MM.1S (cell line): ENCODE data around the gene C1orf21.
A peak's percentile ranks its signal among the peaks of the same experiment; 100 is the strongest.

Experiments
- DNase-seq: peaks from one replicate; pipeline ENCODE4 v3.0.0-alpha.2; 2015
- H2AFZ ChIP-seq: fragments of 300-600 bp; sonication (generic); 2 replicates; pipeline ENCODE4 v1.6.0; 2016; ENCODE audit warnings: antibody characterized with exemption, low read length
- H3F3A ChIP-seq: fragments of 300-600 bp; sonication (generic); 2 replicates; pipeline ENCODE4 v1.6.1; 2016; ENCODE audit warnings: mild to moderate bottlenecking, antibody characterized with exemption, low read length, moderate library complexity, mixed read lengths; ENCODE audit not compliant: insufficient read depth
- H3K27ac ChIP-seq: fragments of 300-600 bp; sonication (generic); 2 replicates; pipeline ENCODE4 v1.5.1; 2016; ENCODE audit warnings: mild to moderate bottlenecking, low read length
- H3K27me3 ChIP-seq: fragments of 300-600 bp; sonication (generic); replicated peaks from 2 replicates; pipeline ENCODE4 v1.6.0; 2016; ENCODE audit warnings: low read length; ENCODE audit not compliant: insufficient read depth
- H3K36me3 ChIP-seq: fragments of 300-600 bp; sonication (generic); replicated peaks from 2 replicates; pipeline ENCODE4 v1.6.1; 2016; ENCODE audit warnings: mild to moderate bottlenecking, low read length, mixed read lengths; ENCODE audit not compliant: insufficient read depth
- H3K4me1 ChIP-seq: fragments of 300-600 bp; sonication (generic); 2 replicates; pipeline ENCODE4 v1.6.1; 2016; ENCODE audit warnings: low read length, mixed read lengths
- H3K4me2 ChIP-seq: fragments of 300-600 bp; sonication (generic); 2 replicates; pipeline ENCODE4 v1.6.0; 2016; ENCODE audit warnings: low read depth, low read length
- H3K4me3 ChIP-seq: fragments of 300-600 bp; sonication (generic); 2 replicates; pipeline ENCODE4 v1.5.1; 2016; ENCODE audit warnings: low read length, mixed read lengths
- H3K79me2 ChIP-seq: fragments of 300-600 bp; sonication (generic); 2 replicates; pipeline ENCODE4 v1.6.1; 2016; ENCODE audit warnings: mixed run types, low read length, mixed read lengths
- H3K9ac ChIP-seq: fragments of 300-600 bp; sonication (generic); 2 replicates; pipeline ENCODE4 v1.6.1; 2016; ENCODE audit warnings: low read length, mixed read lengths
- H3K9me2 ChIP-seq: fragments of 300-600 bp; sonication (generic); replicated peaks from 2 replicates; pipeline ENCODE4 v1.6.1; 2016; ENCODE audit warnings: mild to moderate bottlenecking, low read length, mixed read lengths; ENCODE audit not compliant: insufficient read depth
- H3K9me3 ChIP-seq: fragments of 300-600 bp; sonication (generic); replicated peaks from 2 replicates; pipeline ENCODE4 v1.6.1; 2016; ENCODE audit warnings: mild to moderate bottlenecking, low read length, mixed read lengths; ENCODE audit not compliant: insufficient read depth
- H4K20me1 ChIP-seq: fragments of 300-600 bp; sonication (generic); 2 replicates; pipeline ENCODE4 v1.6.1; 2016; ENCODE audit warnings: mild to moderate bottlenecking, low read length, moderate library complexity, mixed read lengths; ENCODE audit not compliant: insufficient read depth
- EZH2 ChIP-seq: fragments of 300-600 bp; sonication (generic); optimal IDR thresholded peaks from 2 replicates; pipeline ENCODE3; 2017; ENCODE audit warnings: low read depth, mild to moderate bottlenecking, antibody characterized with exemption, low read length, mixed read lengths
- EZH2phosphoT487 ChIP-seq: fragments of 300-600 bp; sonication (generic); IDR thresholded peaks from 2 replicates; pipeline ENCODE4 v1.6.1; 2018; ENCODE audit warnings: antibody characterized with exemption, low read length
- TF ChIP-seq, protein P1 (sequence below): fragments of 300-600 bp; sonication (generic); IDR thresholded peaks from 2 replicates; pipeline ENCODE4 v1.5.1; 2016; ENCODE audit warnings: antibody characterized with exemption, low read length, mixed read lengths

The C1orf21 gene

GRCh38 chr1:184388971-184389370 lies 2.1 kb downstream of the C1orf21 start:
- Histone ChIP-seq H3K27ac (no peak overlapping the region), H3K9ac (no peak overlapping the region)

GRCh38 chr1:184389446-184389845 lies 2.6 kb downstream of the C1orf21 start:
- peaks cover 13% of the 10 kb centered on the region for H3F3A ChIP-seq
- no peak for DNase-seq
- H3K36me3 ChIP-seq, result no peaks in the 10 kb centered on the region
- H3K4me2 ChIP-seq, result no peak overlapping the region
- no peak overlapping the region for H3K27ac ChIP-seq
- no peak overlapping the region for H3K9ac ChIP-seq
- H3K9me3 ChIP-seq, result no peaks in the 10 kb centered on the region
- H3K4me3 ChIP-seq, result no peak overlapping the region
- H4K20me1 ChIP-seq, result no peaks in the 10 kb centered on the region; the same call in 1 of the 2 replicates
- peaks cover 6% of the 10 kb centered on the region; the same call in 1 of the 2 replicates for H3K4me1 ChIP-seq
- TF ChIP-seq EZH2phosphoT487, result no peak
- no peak for TF ChIP-seq EZH2
- TF ChIP-seq, protein P1, sequence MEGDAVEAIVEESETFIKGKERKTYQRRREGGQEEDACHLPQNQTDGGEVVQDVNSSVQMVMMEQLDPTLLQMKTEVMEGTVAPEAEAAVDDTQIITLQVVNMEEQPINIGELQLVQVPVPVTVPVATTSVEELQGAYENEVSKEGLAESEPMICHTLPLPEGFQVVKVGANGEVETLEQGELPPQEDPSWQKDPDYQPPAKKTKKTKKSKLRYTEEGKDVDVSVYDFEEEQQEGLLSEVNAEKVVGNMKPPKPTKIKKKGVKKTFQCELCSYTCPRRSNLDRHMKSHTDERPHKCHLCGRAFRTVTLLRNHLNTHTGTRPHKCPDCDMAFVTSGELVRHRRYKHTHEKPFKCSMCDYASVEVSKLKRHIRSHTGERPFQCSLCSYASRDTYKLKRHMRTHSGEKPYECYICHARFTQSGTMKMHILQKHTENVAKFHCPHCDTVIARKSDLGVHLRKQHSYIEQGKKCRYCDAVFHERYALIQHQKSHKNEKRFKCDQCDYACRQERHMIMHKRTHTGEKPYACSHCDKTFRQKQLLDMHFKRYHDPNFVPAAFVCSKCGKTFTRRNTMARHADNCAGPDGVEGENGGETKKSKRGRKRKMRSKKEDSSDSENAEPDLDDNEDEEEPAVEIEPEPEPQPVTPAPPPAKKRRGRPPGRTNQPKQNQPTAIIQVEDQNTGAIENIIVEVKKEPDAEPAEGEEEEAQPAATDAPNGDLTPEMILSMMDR, result no peak
- H3K79me2 ChIP-seq, result peaks cover 66% of the 10 kb centered on the region
- no peaks in the 10 kb centered on the region for H3K9me2 ChIP-seq
- no peak overlapping the region for H2AFZ ChIP-seq
- H3K27me3 ChIP-seq, result peaks cover 11% of the 10 kb centered on the region

More at GRCh38 chr1:184388971-184389370, 2.1 kb downstream of the C1orf21 start:
- Histone ChIP-seq H3K4me1 (peaks cover 6% of the 10 kb centered on the region; the same call in 1 of the 2 replicates), H3F3A (peaks cover 13% of the 10 kb centered on the region), H3K27me3 (peaks cover 11% of the 10 kb centered on the region), H3K4me3 (peak overlapping the region; percentile 77), H3K4me2 (peak overlapping the region; percentile 70), H4K20me1 (no peaks in the 10 kb centered on the region; the same call in 1 of the 2 replicates), H3K9me2 (no peaks in the 10 kb centered on the region), H3K9me3 (no peaks in the 10 kb centered on the region), H2AFZ (no peak overlapping the region), H3K36me3 (no peaks in the 10 kb centered on the region), H3K79me2 (peaks cover 62% of the 10 kb centered on the region)
- DNase-seq, result no peak
- TF ChIP-seq EZH2phosphoT487 (no peak), EZH2 (no peak)
- TF ChIP-seq, protein P1, result no peak

GRCh38 chr1:184390889-184391288 lies 4.1 kb downstream of the C1orf21 start:
- Histone ChIP-seq H2AFZ (no peak overlapping the region), H3K27ac (no peak overlapping the region), H3K36me3 (no peaks in the 10 kb centered on the region), H3K27me3 (peaks cover 1% of the 10 kb centered on the region), H3K79me2 (peaks cover 81% of the 10 kb centered on the region), H3K9me2 (no peaks in the 10 kb centered on the region), H3F3A (peaks cover 9% of the 10 kb centered on the region), H3K9ac (no peak overlapping the region), H3K4me3 (no peak overlapping the region), H3K4me2 (no peak overlapping the region), H3K9me3 (no peaks in the 10 kb centered on the region), H4K20me1 (no peaks in the 10 kb centered on the region; the same call in 1 of the 2 replicates), H3K4me1 (peaks cover 6% of the 10 kb centered on the region; the same call in 1 of the 2 replicates)
- TF ChIP-seq, protein P1, result no peak
- TF ChIP-seq EZH2 (no peak), EZH2phosphoT487 (no peak)
- no peak for DNase-seq
